MM.1S (cell line): ENCODE data around the gene TENM4.

Experiments used
- EZH2 ChIP-seq: fragments of 300-600 bp; sonication (generic); optimal IDR thresholded peaks from 2 replicates; pipeline ENCODE3; 2017; ENCODE audit warnings: low read depth, mild to moderate bottlenecking, antibody characterized with exemption, low read length, mixed read lengths
- EZH2phosphoT487 ChIP-seq: fragments of 300-600 bp; sonication (generic); IDR thresholded peaks from 2 replicates; pipeline ENCODE4 v1.6.1; 2018; ENCODE audit warnings: antibody characterized with exemption, low read length
- TF ChIP-seq, protein P1 (sequence below): fragments of 300-600 bp; sonication (generic); IDR thresholded peaks from 2 replicates; pipeline ENCODE4 v1.5.1; 2016; ENCODE audit warnings: antibody characterized with exemption, low read length, mixed read lengths

- TF ChIP-seq, protein P1, sequence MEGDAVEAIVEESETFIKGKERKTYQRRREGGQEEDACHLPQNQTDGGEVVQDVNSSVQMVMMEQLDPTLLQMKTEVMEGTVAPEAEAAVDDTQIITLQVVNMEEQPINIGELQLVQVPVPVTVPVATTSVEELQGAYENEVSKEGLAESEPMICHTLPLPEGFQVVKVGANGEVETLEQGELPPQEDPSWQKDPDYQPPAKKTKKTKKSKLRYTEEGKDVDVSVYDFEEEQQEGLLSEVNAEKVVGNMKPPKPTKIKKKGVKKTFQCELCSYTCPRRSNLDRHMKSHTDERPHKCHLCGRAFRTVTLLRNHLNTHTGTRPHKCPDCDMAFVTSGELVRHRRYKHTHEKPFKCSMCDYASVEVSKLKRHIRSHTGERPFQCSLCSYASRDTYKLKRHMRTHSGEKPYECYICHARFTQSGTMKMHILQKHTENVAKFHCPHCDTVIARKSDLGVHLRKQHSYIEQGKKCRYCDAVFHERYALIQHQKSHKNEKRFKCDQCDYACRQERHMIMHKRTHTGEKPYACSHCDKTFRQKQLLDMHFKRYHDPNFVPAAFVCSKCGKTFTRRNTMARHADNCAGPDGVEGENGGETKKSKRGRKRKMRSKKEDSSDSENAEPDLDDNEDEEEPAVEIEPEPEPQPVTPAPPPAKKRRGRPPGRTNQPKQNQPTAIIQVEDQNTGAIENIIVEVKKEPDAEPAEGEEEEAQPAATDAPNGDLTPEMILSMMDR = no peak
- TF ChIP-seq EZH2 (no peak), EZH2phosphoT487 (no peak)
Measured at GRCh38 chr11:78825591-78826020, 615.2 kb downstream of the TENM4 start.
